Smooth muscle cell (in vitro differentiated cells): Measurements from ENCODE around the gene IGF2BP2. TPM values are rescaled to one million over a fixed set of nuclear protein-coding genes. Genes with fewer than 3 reads are reported as not detected.

ENCODE experiments used
- DNase-seq: peaks from one replicate; lab custom pipeline; 2025; ENCODE audit not compliant: unreplicated experiment; lab: John Stamatoyannopoulos, UW
- H2AFZ ChIP-seq: fragments of 200-600 bp; sonication (generic); 2 replicates; pipeline ENCODE4 v1.6.0; 2016; ENCODE audit warnings: antibody characterized with exemption, low read depth, mild to moderate bottlenecking
- H3F3A ChIP-seq: fragments of 200-600 bp; sonication (generic); 2 replicates; pipeline ENCODE4 v1.6.0; 2017; ENCODE audit warnings: antibody characterized with exemption, low read depth
- H3K27ac ChIP-seq: fragments of 200-600 bp; sonication (generic); 2 replicates; pipeline ENCODE4 v1.5.1; 2016; ENCODE audit warnings: low read depth, mild to moderate bottlenecking
- H3K27me3 ChIP-seq: fragments of 200-600 bp; sonication (generic); 2 replicates; pipeline ENCODE4 v1.6.1; 2016; ENCODE audit warnings: low read depth, mild to moderate bottlenecking
- H3K36me3 ChIP-seq: fragments of 200-600 bp; sonication (generic); 2 replicates; pipeline ENCODE4 v1.5.1; 2016; ENCODE audit warnings: low read depth
- H3K4me1 ChIP-seq: fragments of 200-600 bp; sonication (generic); 2 replicates; pipeline ENCODE4 v1.5.1; 2016; ENCODE audit warnings: low read depth
- H3K4me2 ChIP-seq: fragments of 200-600 bp; sonication (generic); 2 replicates; pipeline ENCODE4 v1.6.0; 2016; ENCODE audit warnings: mild to moderate bottlenecking
- H3K4me3 ChIP-seq: fragments of 200-600 bp; sonication (generic); 2 replicates; pipeline ENCODE4 v1.5.1; 2016; ENCODE audit warnings: mild to moderate bottlenecking
- H3K79me2 ChIP-seq: fragments of 200-600 bp; sonication (generic); 2 replicates; pipeline ENCODE4 v1.6.0; 2016; ENCODE audit warnings: low read depth, mild to moderate bottlenecking
- H3K9ac ChIP-seq: fragments of 200-600 bp; sonication (generic); 2 replicates; pipeline ENCODE4 v1.6.0; 2016; ENCODE audit warnings: low read depth
- H3K9me3 ChIP-seq: fragments of 200-600 bp; sonication (generic); replicated peaks from 2 replicates; pipeline ENCODE4 v1.5.1; 2016; ENCODE audit warnings: low read depth
- H4K20me1 ChIP-seq: fragments of 200-600 bp; sonication (generic); 2 replicates; pipeline ENCODE4 v1.6.0; 2016; ENCODE audit warnings: low read depth
- WGBS: methylation state at CpG from one replicate; pipeline ENCODE4 v1.1.7; 2016; ENCODE audit warnings: low lambda C conversion rate; 5-methylcytosine and 5-hydroxymethylcytosine counted together
- polyA plus RNA-seq: library from polyadenylated mRNA; unstranded; fragments of >200 nt; fragmentation: Nextera tagmentation; extraction: Ambion mirVana; gene quantifications from 2 replicates; pipeline ENCODE4 v1.2.1, GENCODE V29; 2016
- total RNA-seq: library from RNA; depleted of rRNA; stranded (reverse); fragments of >200 nt; gene quantifications from 2 replicates; pipeline ENCODE4 v1.2.3, GENCODE V29; 2014
- TF ChIP-seq, protein P1 (sequence below): fragments of 200-600 bp; sonication (generic); IDR thresholded peaks from 2 replicates; pipeline ENCODE4 v1.5.1; 2017; ENCODE audit warnings: borderline replicate concordance, mild to moderate bottlenecking, antibody characterized with exemption; ENCODE audit not compliant: insufficient read depth, poor library complexity, severe bottlenecking

IGF2BP2 gene
- total and polyA plus RNA-seq, 2 experiments from 2014 or later: 59.2 to 80.6 TPM

DNA sequence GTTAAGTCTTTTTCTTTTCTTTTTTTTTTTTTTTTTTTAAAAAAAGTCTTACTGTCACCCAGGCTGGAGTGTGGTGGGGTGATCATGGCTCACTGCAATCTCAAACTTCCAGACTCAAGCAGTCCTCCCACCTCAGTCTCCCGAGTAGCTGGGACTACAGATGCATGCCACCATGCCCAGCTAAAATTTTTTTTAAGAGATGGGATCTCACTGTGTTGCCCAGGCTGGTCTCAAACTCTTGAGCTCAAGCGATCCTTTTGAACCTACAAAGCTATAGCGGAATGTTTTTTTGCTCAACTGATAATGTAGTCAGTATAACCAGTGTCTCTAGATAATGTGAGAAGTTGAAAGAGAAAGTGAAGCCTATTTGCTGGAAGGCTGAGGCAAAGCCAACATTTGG lies 3.9 kb upstream of the IGF2BP2 start:
- Histone ChIP-seq H3F3A (no peaks in the 10 kb centered on the region), H3K27me3 (no peaks in the 10 kb centered on the region), H3K4me3 (no peak overlapping the region), H3K9ac (no peak overlapping the region), H3K4me2 (no peak overlapping the region), H3K79me2 (peaks cover 39% of the 10 kb centered on the region), H3K36me3 (no peaks in the 10 kb centered on the region), H2AFZ (no peak overlapping the region), H3K9me3 (no peaks in the 10 kb centered on the region), H3K27ac (no peak overlapping the region), H3K4me1 (peaks cover 7% of the 10 kb centered on the region), H4K20me1 (no peaks in the 10 kb centered on the region)
- TF ChIP-seq, protein P1, sequence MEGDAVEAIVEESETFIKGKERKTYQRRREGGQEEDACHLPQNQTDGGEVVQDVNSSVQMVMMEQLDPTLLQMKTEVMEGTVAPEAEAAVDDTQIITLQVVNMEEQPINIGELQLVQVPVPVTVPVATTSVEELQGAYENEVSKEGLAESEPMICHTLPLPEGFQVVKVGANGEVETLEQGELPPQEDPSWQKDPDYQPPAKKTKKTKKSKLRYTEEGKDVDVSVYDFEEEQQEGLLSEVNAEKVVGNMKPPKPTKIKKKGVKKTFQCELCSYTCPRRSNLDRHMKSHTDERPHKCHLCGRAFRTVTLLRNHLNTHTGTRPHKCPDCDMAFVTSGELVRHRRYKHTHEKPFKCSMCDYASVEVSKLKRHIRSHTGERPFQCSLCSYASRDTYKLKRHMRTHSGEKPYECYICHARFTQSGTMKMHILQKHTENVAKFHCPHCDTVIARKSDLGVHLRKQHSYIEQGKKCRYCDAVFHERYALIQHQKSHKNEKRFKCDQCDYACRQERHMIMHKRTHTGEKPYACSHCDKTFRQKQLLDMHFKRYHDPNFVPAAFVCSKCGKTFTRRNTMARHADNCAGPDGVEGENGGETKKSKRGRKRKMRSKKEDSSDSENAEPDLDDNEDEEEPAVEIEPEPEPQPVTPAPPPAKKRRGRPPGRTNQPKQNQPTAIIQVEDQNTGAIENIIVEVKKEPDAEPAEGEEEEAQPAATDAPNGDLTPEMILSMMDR: no peak
- 97% methylated on average over 3 of the region's 3 CpGs for WGBS
- DNase-seq: no peak

DNA sequence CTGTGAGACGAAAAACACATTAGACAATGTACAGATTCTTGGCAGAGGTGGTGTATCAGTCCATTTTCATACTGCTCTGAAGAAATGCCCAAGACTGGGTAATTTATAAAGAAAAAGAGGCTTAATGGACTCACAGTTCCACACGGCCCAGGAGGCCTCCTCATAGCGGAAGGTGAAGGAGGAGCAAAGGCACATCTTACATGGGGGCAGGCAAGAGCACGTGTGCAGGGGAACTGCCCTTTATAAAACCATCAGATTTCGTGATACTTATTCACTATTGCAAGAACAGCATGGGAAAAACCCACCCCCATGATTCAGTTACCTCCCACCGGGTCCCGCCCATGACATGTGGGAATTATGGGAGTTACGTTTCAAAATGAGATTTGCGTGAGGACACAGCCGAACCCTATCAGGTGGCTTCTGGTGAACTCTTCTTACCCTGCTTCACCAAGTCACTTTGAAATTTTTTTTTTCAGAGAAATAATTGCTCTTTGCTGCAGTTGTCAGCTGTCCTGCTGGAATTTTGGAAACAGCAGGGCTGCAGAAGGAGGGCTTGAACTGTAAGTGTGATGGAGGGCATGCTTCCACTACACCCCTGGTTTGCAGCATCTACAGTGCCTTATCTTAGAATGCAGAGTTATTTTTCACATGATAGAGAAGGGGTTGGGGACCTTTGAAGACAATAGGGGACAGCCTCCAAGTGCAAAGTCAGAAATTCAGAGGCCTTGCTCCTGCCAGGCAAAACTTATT lies 2.9 kb upstream of the IGF2BP2 start:
- Histone ChIP-seq H2AFZ (no peak overlapping the region), H3K4me1 (peaks cover 7% of the 10 kb centered on the region), H3K9me3 (no peaks in the 10 kb centered on the region), H3K4me3 (no peak overlapping the region), H3K9ac (no peak overlapping the region), H3K79me2 (peaks cover 49% of the 10 kb centered on the region), H4K20me1 (peaks cover 6% of the 10 kb centered on the region), H3K27me3 (no peaks in the 10 kb centered on the region), H3K4me2 (no peak overlapping the region), H3K27ac (no peak overlapping the region), H3K36me3 (no peaks in the 10 kb centered on the region), H3F3A (peaks cover 4% of the 10 kb centered on the region)
- DNase-seq: no peak
- WGBS: 97% methylated on average over 10 of the region's 10 CpGs
- TF ChIP-seq, protein P1: no peak

DNA sequence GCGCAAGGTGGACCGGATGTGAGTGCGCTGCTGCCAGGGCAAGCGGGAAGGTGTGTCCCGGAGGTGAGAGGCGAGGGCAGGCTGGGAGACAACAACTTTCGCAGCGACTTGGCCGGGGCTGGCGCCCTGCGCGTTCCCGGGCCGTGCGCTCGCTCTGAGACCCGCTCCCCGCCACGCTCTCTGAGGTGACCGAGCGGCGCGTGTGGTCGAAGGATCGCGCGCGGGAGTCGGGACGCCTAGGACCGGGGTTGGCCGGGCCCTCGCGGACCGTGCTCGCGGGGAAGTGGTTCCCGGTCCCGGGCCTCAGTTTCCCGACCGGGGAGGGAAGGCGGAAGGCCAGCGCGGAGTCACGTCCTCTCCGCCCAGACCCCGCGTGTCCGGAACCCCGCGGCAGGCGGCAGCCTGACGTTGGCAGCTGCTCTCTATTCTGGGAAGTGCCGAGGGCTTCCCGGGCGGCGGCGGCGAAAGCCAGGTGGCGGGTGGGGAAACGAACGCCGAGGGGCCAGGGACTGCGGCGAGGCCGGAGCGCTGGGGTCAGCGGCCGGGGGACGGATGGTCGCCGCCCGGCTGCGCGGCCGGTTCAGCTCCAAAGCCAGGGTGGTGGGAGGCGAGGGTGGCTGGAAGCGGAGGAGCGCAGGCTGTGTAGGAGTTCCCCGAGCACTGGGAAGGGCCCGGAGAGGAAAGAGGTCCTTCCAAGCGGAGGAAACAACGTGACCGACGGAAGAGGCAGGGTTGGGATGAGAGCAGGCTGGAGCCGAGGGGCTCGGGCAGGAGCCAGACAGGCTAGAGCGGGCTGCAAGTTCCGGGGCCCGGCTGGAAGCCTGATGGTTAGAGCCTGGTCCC lies 1.0 kb upstream of the IGF2BP2 start:
- Histone ChIP-seq H3F3A (peaks cover 8% of the 10 kb centered on the region), H3K9me3 (no peaks in the 10 kb centered on the region), H3K9ac (peak overlapping the region; percentile 63), H3K4me3 (peak overlapping the region; percentile 91), H3K27ac (peak overlapping the region; percentile 51), H4K20me1 (peaks cover 25% of the 10 kb centered on the region), H3K4me1 (peaks cover 19% of the 10 kb centered on the region), H3K79me2 (peaks cover 68% of the 10 kb centered on the region), H3K27me3 (no peaks in the 10 kb centered on the region), H3K36me3 (no peaks in the 10 kb centered on the region), H2AFZ (peak overlapping the region; percentile 38), H3K4me2 (peak overlapping the region; percentile 98)
- peak; percentile 38 for DNase-seq
- TF ChIP-seq, protein P1: no peak
- WGBS: 1% methylated on average over 62 of the region's 90 CpGs
